ENCODE data around the gene SOWAHA.

The SOWAHA gene

GRCh38 chr5:132808866-132809265 lies 4.2 kb upstream of the SOWAHA start:
- DNase-seq = no peak

- DNase-seq = no peak
Observed at GRCh38 chr5:132810605-132811004, 2.5 kb upstream of the SOWAHA start.

GRCh38 chr5:132812123-132812765 lies 858 bp upstream of the SOWAHA start:
- DNase-seq = no peak

GRCh38 chr5:132813599-132814502 lies 749 bp downstream of the SOWAHA start:
- no peak for DNase-seq

GRCh38 chr5:132814503-132815294 lies 1.6 kb downstream of the SOWAHA start:
- no peak for DNase-seq

- no peak for DNase-seq
Observed at GRCh38 chr5:132815454-132815853, 2.4 kb downstream of the SOWAHA start.

- no peak for DNase-seq
Observed at GRCh38 chr5:132816083-132816482, 3.0 kb downstream of the SOWAHA start.

GRCh38 chr5:132816554-132816953 lies 3.5 kb downstream of the SOWAHA start:
- DNase-seq = no peak

- DNase-seq = no peak
Observed at GRCh38 chr5:132817011-132817410, 3.9 kb downstream of the SOWAHA start.

- DNase-seq = no peak
Observed at GRCh38 chr5:132819468-132819867, 6.4 kb downstream of the SOWAHA start.

GRCh38 chr5:132820162-132820754 lies 7.2 kb downstream of the SOWAHA start:
- peak; percentile 85 for DNase-seq

GRCh38 chr5:132821350-132821749 lies 8.2 kb downstream of the SOWAHA start:
- DNase-seq = no peak

GRCh38 chr5:132821791-132822190 lies 8.7 kb downstream of the SOWAHA start:
- peak; percentile 34 for DNase-seq

- no peak for DNase-seq
Observed at GRCh38 chr5:132822650-132823480, 9.8 kb downstream of the SOWAHA start.

GRCh38 chr5:132823481-132824050 lies 10.5 kb downstream of the SOWAHA start:
- no peak for DNase-seq

- no peak for DNase-seq
Observed at GRCh38 chr5:132824426-132824825, 11.3 kb downstream of the SOWAHA start.

- no peak for DNase-seq
Observed at GRCh38 chr5:132825033-132825833, 12.1 kb downstream of the SOWAHA start.

- no peak for DNase-seq
Observed at GRCh38 chr5:132825834-132826391, 12.8 kb downstream of the SOWAHA start.

GRCh38 chr5:132826424-132827082 lies 13.5 kb downstream of the SOWAHA start:
- DNase-seq = no peak
